VCaP (cell line): ENCODE measurements around the gene FCRL5.

ENCODE experiments used
- H3K27ac ChIP-seq: fragments of 450-650 bp; 2 replicates; pipeline ENCODE4 v1.5.1; 2017
- TF ChIP-seq, protein P1 (sequence below): fragments of 450-650 bp; conservative IDR thresholded peaks from 2 replicates; pipeline ENCODE4 v1.5.1; 2017; ENCODE audit warnings: mild to moderate bottlenecking, moderate library complexity

Gene FCRL5

DNA sequence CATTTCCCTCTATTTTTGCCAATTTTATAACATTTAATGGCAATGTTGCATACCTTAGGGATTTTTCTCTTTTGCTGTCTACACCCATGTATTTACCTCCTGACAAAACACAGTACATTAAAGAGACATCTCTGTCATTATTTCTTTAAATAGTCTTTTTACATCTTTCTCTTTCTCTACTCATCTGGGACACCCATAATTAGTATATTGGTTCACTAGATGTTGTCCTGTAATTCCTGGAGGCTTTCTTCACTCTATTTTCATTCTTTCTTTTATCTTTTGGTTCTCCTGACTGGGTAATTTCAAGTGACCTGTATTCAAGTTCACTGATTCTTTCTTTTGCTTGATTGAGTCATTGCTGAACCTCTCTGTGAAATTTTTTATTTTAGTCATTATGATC, 74.3 kb downstream of the FCRL5 start:
- no peak overlapping the region for H3K27ac ChIP-seq
- TF ChIP-seq, protein P1, sequence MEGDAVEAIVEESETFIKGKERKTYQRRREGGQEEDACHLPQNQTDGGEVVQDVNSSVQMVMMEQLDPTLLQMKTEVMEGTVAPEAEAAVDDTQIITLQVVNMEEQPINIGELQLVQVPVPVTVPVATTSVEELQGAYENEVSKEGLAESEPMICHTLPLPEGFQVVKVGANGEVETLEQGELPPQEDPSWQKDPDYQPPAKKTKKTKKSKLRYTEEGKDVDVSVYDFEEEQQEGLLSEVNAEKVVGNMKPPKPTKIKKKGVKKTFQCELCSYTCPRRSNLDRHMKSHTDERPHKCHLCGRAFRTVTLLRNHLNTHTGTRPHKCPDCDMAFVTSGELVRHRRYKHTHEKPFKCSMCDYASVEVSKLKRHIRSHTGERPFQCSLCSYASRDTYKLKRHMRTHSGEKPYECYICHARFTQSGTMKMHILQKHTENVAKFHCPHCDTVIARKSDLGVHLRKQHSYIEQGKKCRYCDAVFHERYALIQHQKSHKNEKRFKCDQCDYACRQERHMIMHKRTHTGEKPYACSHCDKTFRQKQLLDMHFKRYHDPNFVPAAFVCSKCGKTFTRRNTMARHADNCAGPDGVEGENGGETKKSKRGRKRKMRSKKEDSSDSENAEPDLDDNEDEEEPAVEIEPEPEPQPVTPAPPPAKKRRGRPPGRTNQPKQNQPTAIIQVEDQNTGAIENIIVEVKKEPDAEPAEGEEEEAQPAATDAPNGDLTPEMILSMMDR, result no peak

DNA sequence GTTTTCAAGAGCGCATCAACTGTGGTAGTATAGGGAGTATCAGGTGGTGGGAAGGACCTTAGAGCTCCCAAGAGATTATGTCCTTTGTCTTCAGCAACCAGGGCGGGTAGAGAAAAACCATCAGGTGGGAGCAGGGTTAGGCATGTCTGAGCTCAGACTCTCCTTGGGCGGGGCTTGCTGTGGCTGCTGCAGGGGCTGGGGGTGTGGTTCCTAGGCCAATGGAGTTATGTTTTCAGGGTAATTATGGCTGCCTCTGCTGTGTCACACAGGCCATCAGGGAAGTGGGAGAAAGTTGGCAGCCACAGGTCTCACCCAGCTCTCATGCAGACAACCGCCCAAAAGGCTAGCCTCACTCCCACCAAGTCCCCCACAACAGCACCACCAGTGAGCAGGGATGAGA, 74.9 kb downstream of the FCRL5 start:
- TF ChIP-seq, protein P1, result no peak
- H3K27ac ChIP-seq, result no peak overlapping the region

DNA sequence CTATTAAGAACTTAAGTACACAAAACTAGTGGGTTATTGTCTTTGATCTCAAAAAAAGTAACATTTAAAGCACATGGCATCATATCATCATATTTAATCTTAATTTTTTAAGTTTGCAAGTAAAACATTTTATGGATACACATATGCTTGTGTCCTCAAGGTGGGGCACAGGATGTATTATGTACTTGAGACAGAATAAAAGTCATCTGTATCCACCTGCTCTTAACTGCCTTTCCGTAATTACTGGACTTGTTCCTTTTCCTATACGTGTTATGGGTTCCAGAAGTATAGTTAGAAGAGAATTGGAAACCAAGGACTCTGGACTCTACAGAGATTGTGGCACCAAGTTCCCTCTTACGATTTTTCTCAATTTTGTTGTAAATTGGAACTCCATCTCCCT, 79.4 kb downstream of the FCRL5 start:
- no peak overlapping the region for H3K27ac ChIP-seq
- TF ChIP-seq, protein P1, result no peak

DNA sequence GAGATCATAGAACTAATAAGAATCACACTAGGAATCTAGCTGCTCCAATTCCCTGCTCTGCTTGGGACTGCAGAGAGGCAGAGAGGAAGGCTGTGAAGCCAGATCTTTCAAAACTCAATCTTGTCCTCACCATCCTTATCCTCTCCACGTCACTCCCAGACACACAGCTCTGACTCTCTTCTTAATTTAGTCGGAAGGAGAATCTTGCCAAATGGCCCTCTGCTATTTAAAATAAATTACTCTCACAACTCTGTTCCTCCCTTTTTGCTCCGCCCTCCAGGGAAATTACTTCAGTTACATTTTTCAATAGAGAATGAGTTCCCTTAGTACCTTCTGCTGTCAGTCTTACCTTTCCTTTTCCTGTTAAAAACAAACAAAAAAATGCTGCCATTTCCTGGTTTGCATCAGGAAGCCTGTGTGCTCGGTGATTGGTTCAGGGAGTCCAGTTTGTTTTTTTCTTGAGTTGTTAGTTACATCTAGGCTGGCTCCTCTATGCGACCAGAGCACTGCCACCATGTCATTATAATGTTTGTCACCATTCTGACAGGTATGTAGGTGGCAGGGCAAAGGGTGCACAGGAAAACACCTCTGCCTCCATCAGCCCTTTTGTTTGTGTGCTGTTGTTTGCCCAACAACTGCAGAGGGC, 80.1 kb downstream of the FCRL5 start:
- no peak overlapping the region for H3K27ac ChIP-seq
- TF ChIP-seq, protein P1, result no peak

DNA sequence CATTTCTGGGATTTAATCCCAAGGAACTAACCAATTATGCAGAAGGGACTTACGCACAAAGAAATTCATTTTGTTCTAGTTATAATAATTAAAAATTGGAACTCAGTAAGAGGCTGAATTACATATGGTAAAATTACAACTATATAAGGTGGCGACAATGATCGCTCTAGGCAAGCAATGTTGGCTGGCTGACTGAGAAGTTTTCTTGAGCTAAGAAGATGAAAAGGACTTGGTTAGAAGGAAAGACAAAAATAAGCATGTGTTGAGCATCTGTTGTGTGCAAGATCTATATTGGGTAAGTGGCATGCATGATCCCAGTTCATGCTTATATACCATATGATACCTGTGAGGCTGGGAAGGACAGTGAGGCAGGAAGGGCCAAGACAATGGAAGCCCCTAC, 80.8 kb downstream of the FCRL5 start:
- TF ChIP-seq, protein P1, result no peak
- no peak overlapping the region for H3K27ac ChIP-seq

DNA sequence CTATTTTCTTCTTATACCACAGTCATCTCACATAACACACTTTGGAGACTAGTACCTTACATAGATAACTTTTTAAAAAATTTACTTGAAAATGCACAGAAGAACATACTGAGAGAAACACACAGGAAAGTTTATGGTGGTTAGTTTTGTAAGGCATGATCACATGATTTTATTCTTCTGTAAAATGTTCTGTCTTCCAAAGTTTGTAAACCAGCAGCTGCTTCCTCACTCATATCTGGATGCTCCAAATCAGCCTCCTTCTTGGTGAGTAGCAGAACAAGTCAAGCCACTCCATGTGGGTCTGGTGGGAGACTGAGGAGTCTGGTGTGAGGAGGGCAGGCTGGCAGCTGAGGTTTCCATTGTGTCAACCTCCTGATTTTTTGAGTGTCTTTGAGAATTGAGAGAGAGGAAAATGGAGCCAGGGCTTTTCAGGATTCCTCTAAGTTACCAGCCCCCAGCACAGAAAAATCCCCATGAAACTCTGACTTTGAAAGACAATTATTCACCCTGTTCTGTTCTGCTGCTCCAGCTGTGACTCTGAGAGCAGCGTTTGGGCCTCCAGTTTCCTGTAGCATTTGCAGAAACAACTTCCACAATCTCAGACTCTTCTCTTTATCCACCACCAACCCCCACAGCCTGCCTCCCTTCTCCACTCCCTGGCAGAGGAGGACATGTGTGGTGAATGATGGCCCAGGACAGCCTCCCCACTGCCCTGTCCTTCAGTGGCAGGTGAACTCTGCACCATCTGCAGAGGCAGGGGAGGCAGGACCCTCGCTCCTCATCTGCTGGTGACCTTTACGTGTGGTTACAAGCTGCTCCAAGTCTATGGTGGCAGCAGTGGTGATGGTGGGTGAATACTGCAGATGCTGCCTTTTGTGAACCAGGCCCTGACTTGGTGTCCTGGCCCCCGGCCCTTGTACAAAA, 82.3 kb downstream of the FCRL5 start:
- H3K27ac ChIP-seq, result no peak overlapping the region
- TF ChIP-seq, protein P1, result no peak

DNA sequence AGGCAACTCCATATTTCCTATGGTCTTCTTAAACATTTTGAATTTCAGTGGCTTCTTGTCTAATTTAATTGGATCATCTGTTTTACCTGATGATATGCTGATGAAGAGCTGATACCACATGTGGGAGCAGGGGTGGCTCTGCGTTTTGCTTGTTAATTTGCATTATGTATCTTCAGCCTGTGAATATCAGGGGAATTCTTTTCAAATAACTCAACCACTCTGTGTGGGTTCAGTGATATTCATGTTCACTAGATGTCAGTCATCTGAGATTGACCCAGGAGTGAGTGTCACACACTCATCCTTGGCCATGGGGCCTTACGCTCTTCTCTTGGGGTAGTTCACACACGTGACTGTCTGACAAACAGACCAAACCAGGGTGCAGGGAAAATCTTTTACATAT, 83.0 kb downstream of the FCRL5 start:
- TF ChIP-seq, protein P1, result no peak
- no peak overlapping the region for H3K27ac ChIP-seq
